Measurements from ENCODE around the gene CARD16. TPM values are rescaled to one million over a fixed set of nuclear protein-coding genes. Genes with fewer than 3 reads are reported as not detected.

CARD16 gene
- total RNA-seq, 4 donors from 2014 or later = 2.0 to 4.3 (median 2.8) TPM; not detected in 1

DNA sequence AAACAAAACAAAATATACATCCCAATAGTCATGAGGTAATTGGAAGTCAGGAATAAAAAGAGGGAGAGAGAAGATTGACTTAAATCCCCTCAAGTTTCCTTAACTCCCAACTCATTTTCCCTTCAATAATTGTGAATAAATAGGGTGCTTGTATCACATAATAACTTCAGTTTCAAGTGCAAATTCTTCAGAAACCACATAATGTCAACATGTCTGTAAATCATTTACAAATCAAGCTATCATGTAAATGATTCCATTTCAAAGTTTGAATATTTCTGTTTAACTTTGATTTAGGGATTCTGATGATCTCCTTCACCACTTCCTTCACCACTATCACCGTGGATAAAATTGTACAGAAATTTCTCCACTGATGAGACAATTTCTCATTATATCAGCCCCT lies 45.4 kb downstream of the CARD16 start:
- DNase-seq = no peak
- Histone ChIP-seq H3K36me3 (no peaks in the 10 kb centered on the region), H3K27me3 (no peaks in the 10 kb centered on the region), H3K4me1 (no peaks in the 10 kb centered on the region), H3K27ac (no peak overlapping the region), H3K9me3 (no peaks in the 10 kb centered on the region), H3K4me3 (replicated peaks in 1 of 3) (no peak overlapping the region)
- WGBS, 2 donors = 91 to 92% methylated on average over 1 of the region's 1 CpG
- no peak for TF ChIP-seq POLR2A (IDR thresholded peaks at IDR 0.05)
- TF ChIP-seq, protein P1, sequence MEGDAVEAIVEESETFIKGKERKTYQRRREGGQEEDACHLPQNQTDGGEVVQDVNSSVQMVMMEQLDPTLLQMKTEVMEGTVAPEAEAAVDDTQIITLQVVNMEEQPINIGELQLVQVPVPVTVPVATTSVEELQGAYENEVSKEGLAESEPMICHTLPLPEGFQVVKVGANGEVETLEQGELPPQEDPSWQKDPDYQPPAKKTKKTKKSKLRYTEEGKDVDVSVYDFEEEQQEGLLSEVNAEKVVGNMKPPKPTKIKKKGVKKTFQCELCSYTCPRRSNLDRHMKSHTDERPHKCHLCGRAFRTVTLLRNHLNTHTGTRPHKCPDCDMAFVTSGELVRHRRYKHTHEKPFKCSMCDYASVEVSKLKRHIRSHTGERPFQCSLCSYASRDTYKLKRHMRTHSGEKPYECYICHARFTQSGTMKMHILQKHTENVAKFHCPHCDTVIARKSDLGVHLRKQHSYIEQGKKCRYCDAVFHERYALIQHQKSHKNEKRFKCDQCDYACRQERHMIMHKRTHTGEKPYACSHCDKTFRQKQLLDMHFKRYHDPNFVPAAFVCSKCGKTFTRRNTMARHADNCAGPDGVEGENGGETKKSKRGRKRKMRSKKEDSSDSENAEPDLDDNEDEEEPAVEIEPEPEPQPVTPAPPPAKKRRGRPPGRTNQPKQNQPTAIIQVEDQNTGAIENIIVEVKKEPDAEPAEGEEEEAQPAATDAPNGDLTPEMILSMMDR (IDR thresholded peaks at IDR 0.05) = no peak
- intact Hi-C loops (cut with DNase I) = no loop called here

DNA sequence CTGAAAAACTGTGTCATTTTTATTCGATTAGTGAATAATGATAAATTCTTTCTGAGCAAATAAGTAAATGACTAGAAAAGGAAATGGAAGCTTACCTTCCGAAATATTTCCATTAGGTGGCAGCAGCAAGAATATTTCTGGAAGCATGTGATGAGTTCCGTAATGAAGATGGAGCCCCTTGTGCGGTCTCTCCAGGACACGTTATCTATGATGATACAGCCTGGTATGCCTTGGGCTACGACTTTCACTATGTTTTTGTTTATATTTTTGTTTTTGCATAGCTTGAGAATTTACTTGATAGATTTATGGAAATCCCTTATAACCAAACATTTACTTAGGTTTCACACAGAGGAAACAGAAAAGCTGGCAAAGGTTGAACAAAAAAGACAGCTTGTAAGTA lies 47.8 kb downstream of the CARD16 start:
- Histone ChIP-seq H3K27me3 (no peaks in the 10 kb centered on the region), H3K27ac (no peak overlapping the region), H3K9me3 (no peaks in the 10 kb centered on the region), H3K36me3 (no peaks in the 10 kb centered on the region), H3K4me1 (no peaks in the 10 kb centered on the region), H3K4me3 (replicated peaks in 1 of 3) (no peak overlapping the region)
- intact Hi-C loops (cut with DNase I) = no loop called here
- 80 to 82% methylated on average over 6 of the region's 6 CpGs for WGBS, 2 donors
- TF ChIP-seq, protein P1 (IDR thresholded peaks at IDR 0.05) = no peak
- no peak for TF ChIP-seq POLR2A (IDR thresholded peaks at IDR 0.05)
- DNase-seq = no peak

DNA sequence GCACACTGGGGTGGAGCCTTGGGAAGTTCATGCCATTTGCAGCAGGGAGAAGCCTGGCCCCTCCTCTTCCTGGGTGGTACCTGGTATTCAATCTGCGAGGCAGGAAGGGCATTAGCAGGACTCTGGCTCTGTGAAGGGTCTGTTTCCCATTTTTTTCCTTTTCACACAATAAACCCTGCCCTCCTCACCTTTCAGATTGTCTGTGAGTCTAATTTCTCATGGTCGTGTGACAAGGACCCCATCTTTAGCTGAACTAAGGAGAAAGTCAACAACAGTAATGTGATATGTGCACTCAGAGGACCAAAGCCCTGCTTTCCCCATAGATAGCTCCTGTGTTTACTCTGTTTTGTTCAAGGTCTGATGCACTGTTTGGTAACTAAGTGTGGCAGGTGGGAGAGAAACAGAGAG lies 50.1 kb downstream of the CARD16 start:
- Histone ChIP-seq H3K27me3 (no peaks in the 10 kb centered on the region), H3K9me3 (no peaks in the 10 kb centered on the region), H3K36me3 (no peaks in the 10 kb centered on the region), H3K27ac (no peak overlapping the region), H3K4me3 (replicated peaks in 1 of 3) (no peak overlapping the region), H3K4me1 (no peaks in the 10 kb centered on the region)
- TF ChIP-seq POLR2A (IDR thresholded peaks at IDR 0.05) = no peak
- TF ChIP-seq, protein P1 (IDR thresholded peaks at IDR 0.05) = no peak
- no peak for DNase-seq
- WGBS, 2 donors = 40 to 44% methylated on average over 2 of the region's 2 CpGs
- intact Hi-C loops (cut with DNase I) = no loop called here

- no peak for TF ChIP-seq POLR2A (IDR thresholded peaks at IDR 0.05)
- TF ChIP-seq, protein P1 (IDR thresholded peaks at IDR 0.05) = no peak
- intact Hi-C loops (cut with DNase I) = no loop called here
- H3K4me1 ChIP-seq = no peaks in the 10 kb centered on the region
- no peaks in the 10 kb centered on the region for H3K36me3 ChIP-seq
- no peak overlapping the region for H3K4me3 ChIP-seq (replicated peaks in 1 of 3)
- H3K9me3 ChIP-seq = no peaks in the 10 kb centered on the region
- 60 to 63% methylated on average over 1 of the region's 1 CpG for WGBS, 2 donors
- no peak for DNase-seq
- H3K27me3 ChIP-seq = no peaks in the 10 kb centered on the region
- no peak overlapping the region for H3K27ac ChIP-seq
These were observed 52.4 kb downstream of the CARD16 start for GRCh38 chr11:104992781-104993180.

GRCh38 chr11:104991994-104992393 lies 53.1 kb downstream of the CARD16 start:
- H3K27me3 ChIP-seq = no peaks in the 10 kb centered on the region
- H3K27ac ChIP-seq = no peak overlapping the region
- DNase-seq = no peak
- no peak overlapping the region for H3K4me3 ChIP-seq (replicated peaks in 1 of 3)
- no peaks in the 10 kb centered on the region for H3K9me3 ChIP-seq
- 94% methylated on average over 4 of the region's 4 CpGs for WGBS, 2 donors
- no peaks in the 10 kb centered on the region for H3K4me1 ChIP-seq
- intact Hi-C loops (cut with DNase I) = no loop called here
- H3K36me3 ChIP-seq = no peaks in the 10 kb centered on the region
- TF ChIP-seq, protein P1 (IDR thresholded peaks at IDR 0.05) = no peak
- no peak for TF ChIP-seq POLR2A (IDR thresholded peaks at IDR 0.05)

Other genes starting within 250 kb of the CARD16 start
- 10 to 100 TPM in 1 of 4 donors, 1 to 10 TPM in 3; 1.3 to 26.1 (median 3.8) TPM for gene CASP12, start 146.9 kb downstream of the CARD16 start, total RNA-seq
- 10 to 100 TPM; 26.0 to 62.3 (median 36.4) TPM for gene CASP4, start 76.8 kb downstream of the CARD16 start, total RNA-seq
- not detected for gene CASP5, start 22.2 kb downstream of the CARD16 start, total RNA-seq
- gene CASP1, start 10.2 kb downstream of the CARD16 start, total RNA-seq = 10 to 100 TPM in 2 of 4 donors, 1 to 10 TPM in 2; 2.7 to 18.9 (median 9.2) TPM
- gene CARD18, start 94.4 kb upstream of the CARD16 start, total RNA-seq = not detected

All from thyroid gland (tissue), 4 donors.